ENCODE results near the gene TMEM238L.

- TF ChIP-seq YY1 (IDR thresholded peaks at IDR 0.05; ENCODE audit: low read depth) (no peak), TAF1 (IDR thresholded peaks at IDR 0.05; ENCODE audit: low read depth) (no peak), TCF12 (IDR thresholded peaks at IDR 0.05; ENCODE audit: low read depth) (no peak), REST (IDR thresholded peaks at IDR 0.05; ENCODE audit: low read depth) (no peak), EP300 (IDR thresholded peaks at IDR 0.05; ENCODE audit: borderline replicate concordance) (no peak), MAX (IDR thresholded peaks at IDR 0.05) (no peak), RAD21 (IDR thresholded peaks at IDR 0.05; ENCODE audit: low read depth) (no peak), NFIC (IDR thresholded peaks at IDR 0.05) (no peak), FOXM1 (IDR thresholded peaks at IDR 0.05; ENCODE audit: borderline replicate concordance, low read depth) (no peak), EGR1 (IDR thresholded peaks at IDR 0.05) (no peak), CEBPB (IDR thresholded peaks at IDR 0.05) (no peak), CREB1 (IDR thresholded peaks at IDR 0.05; ENCODE audit: low read depth) (no peak)
- TF ChIP-seq, protein P1, sequence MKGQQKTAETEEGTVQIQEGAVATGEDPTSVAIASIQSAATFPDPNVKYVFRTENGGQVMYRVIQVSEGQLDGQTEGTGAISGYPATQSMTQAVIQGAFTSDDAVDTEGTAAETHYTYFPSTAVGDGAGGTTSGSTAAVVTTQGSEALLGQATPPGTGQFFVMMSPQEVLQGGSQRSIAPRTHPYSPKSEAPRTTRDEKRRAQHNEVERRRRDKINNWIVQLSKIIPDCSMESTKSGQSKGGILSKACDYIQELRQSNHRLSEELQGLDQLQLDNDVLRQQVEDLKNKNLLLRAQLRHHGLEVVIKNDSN (IDR thresholded peaks at IDR 0.05), result no peak
These were observed 27.5 kb downstream of the TMEM238L start for GRCh38 chr17:10776381-10776780.

Data from Ishikawa (cell line).